Esophagus muscularis mucosa (tissue), 4 donors: Measurements from ENCODE around the gene VPS18. TPM values are rescaled to one million over a fixed set of nuclear protein-coding genes. Genes with fewer than 3 reads are reported as not detected.

Experiments used
- DNase-seq: peaks from one replicate; pipeline ENCODE4 v3.0.0-alpha.2; 2017; ENCODE audit errors: extremely low spot score
- H3K27ac ChIP-seq, 4 donors: fragments of 200-600 bp; sonication (generic); replicated peaks in 1 of 4; 1 replicate in 3 of 4; 2 replicates in 1 of 4; pipeline ENCODE4 v1.5.1; 2016 to 2019; ENCODE audit warnings: mild to moderate bottlenecking in 1 of 4
- H3K27me3 ChIP-seq, 4 donors: fragments of 200-600 bp; sonication (generic); one replicate each; pipeline versions ENCODE4 v1.5.1 to v1.6.0; 2016 to 2019
- H3K36me3 ChIP-seq, 4 donors: fragments of 200-600 bp; sonication (generic); one replicate each; pipeline ENCODE4 v1.5.1; 2016 to 2019
- H3K4me1 ChIP-seq, 4 donors: fragments of 200-600 bp; sonication (generic); one replicate each; pipeline ENCODE4 v1.5.1; 2016 to 2019
- H3K4me3 ChIP-seq, 4 donors: fragments of 200-600 bp; sonication (generic); 1 replicate in 2 of 4; 2 replicates in 2 of 4; pipeline ENCODE4 v1.5.1; 2016 to 2019; ENCODE audit warnings: mild to moderate bottlenecking in 4 of 4, moderate library complexity in 1 of 4
- H3K9me3 ChIP-seq, 4 donors: fragments of 200-600 bp; sonication (generic); 1 replicate in 3 of 4; 2 replicates in 1 of 4; pipeline ENCODE4 v1.5.1; 2016 to 2019
- EP300 ChIP-seq: sonication (generic); formaldehyde crosslinking; IDR thresholded peaks from one replicate; pipeline ENCODE4 v1.6.1; 2017; ENCODE audit warnings: antibody characterized with exemption
- POLR2A ChIP-seq: fragments of 450-650 bp; IDR thresholded peaks from one replicate; pipeline ENCODE4 v1.6.1; 2017; ENCODE audit warnings: antibody characterized with exemption, moderate library complexity, mild to moderate bottlenecking, low read depth
- POLR2AphosphoS5 ChIP-seq, 2 donors: sonication (generic); formaldehyde crosslinking; IDR thresholded peaks; one replicate each; pipeline ENCODE4 v1.6.1; 2017; ENCODE audit warnings: antibody characterized with exemption in 2 of 2
- WGBS: methylation state at CpG from one replicate; pipeline ENCODE4 v1.1.5; 2018; 5-methylcytosine and 5-hydroxymethylcytosine counted together
- intact Hi-C: fragments of 100-400 bp; cut with DNase I; formaldehyde crosslinking; loops from one replicate; pipeline ENCODE4 v1.15.1; 2023
- total RNA-seq, 4 donors: library from RNA; depleted of rRNA; stranded (reverse); fragments of >200 nt; gene quantifications; one replicate each; pipeline versions ENCODE4 v1.1.0 to v1.2.1, GENCODE V29; 2016
- TF ChIP-seq, protein P1 (sequence below), 3 experiments: fragments of 200-600 bp in 2 of 3; fragments of 450-650 bp in 1 of 3; sonication (generic) in 2 of 3; IDR thresholded peaks; one replicate each; pipeline ENCODE4 v1.5.1; 2017 to 2019; ENCODE audit warnings: antibody characterized with exemption in 3 of 3, mild to moderate bottlenecking in 2 of 3, moderate library complexity in 1 of 3

The VPS18 gene
- total RNA-seq, 4 donors from 2014 or later = 28.7 to 36.6 (median 32.2) TPM

DNA sequence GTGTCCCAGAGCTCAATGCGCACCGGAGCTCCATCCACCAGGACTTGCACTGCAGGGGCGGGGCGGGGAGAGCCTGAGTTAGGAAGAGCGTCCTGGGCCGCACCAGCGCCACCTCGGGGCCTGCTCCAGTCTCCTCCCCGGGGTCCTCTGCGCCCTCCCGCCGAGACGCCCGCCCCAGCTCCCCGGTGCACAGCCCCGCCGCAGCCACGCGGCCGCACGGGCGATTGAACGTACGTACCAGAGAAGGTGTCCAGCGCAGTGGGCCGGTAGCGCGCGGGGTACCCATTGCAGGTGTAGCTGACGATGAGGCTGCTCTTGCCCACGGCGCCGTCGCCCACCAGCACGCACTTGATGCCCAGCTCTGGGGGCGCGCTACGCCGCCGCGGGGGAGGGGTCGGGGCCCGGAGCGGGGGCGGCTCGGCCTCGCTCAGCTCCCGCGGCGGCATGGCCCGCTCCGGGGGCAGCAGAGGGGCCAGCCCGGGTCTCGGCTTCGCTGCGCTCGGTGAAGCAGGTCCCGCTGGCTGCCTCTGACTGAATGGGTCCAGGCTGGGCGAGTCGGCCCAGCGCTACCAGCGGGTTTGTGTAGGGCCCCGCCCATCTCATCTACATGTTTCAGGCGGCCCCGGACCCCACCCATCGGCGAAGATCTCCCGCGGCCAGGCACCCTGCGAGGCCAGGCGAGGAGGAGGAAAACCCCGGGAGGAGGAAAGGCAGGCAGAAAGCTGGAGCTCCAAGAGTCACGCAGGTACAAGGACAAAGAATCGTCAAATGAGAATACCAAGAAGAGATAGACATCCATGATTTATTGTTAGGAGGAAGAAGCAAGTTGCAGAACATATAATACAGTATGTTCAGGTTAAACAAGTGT lies 20.3 kb upstream of the VPS18 start, which contains the start of gene RHOV:
RHOV (minus strand) TSS at position 541 of the 868 bp plus-strand sequence; CDS start at position 446, 95 bp downstream.
- peaks cover 0 to 43% (median 9%) of the 10 kb centered on the region in 4 donors for H3K27me3 ChIP-seq
- TF ChIP-seq POLR2AphosphoS5 (IDR thresholded peaks at IDR 0.05) = no peak
- TF ChIP-seq, protein P1, sequence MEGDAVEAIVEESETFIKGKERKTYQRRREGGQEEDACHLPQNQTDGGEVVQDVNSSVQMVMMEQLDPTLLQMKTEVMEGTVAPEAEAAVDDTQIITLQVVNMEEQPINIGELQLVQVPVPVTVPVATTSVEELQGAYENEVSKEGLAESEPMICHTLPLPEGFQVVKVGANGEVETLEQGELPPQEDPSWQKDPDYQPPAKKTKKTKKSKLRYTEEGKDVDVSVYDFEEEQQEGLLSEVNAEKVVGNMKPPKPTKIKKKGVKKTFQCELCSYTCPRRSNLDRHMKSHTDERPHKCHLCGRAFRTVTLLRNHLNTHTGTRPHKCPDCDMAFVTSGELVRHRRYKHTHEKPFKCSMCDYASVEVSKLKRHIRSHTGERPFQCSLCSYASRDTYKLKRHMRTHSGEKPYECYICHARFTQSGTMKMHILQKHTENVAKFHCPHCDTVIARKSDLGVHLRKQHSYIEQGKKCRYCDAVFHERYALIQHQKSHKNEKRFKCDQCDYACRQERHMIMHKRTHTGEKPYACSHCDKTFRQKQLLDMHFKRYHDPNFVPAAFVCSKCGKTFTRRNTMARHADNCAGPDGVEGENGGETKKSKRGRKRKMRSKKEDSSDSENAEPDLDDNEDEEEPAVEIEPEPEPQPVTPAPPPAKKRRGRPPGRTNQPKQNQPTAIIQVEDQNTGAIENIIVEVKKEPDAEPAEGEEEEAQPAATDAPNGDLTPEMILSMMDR (IDR thresholded peaks at IDR 0.05) = peak in 1 of 3 experiments; percentile 16
- H3K9me3 ChIP-seq = no peaks in the 10 kb centered on the region
- H3K4me1 ChIP-seq = peaks cover 12 to 14% (median 14%) of the 10 kb centered on the region in 4 donors
- intact Hi-C loops = no loop called here
- no peaks in the 10 kb centered on the region for H3K36me3 ChIP-seq
- H3K4me3 ChIP-seq = peak within 1 kb of the TSS; percentile 57 to 69 (median 60)
- no peak for DNase-seq
- no peak within 1 kb of the TSS for H3K27ac ChIP-seq
- WGBS = under 1% methylated on average over 12 of the region's 74 CpGs

DNA sequence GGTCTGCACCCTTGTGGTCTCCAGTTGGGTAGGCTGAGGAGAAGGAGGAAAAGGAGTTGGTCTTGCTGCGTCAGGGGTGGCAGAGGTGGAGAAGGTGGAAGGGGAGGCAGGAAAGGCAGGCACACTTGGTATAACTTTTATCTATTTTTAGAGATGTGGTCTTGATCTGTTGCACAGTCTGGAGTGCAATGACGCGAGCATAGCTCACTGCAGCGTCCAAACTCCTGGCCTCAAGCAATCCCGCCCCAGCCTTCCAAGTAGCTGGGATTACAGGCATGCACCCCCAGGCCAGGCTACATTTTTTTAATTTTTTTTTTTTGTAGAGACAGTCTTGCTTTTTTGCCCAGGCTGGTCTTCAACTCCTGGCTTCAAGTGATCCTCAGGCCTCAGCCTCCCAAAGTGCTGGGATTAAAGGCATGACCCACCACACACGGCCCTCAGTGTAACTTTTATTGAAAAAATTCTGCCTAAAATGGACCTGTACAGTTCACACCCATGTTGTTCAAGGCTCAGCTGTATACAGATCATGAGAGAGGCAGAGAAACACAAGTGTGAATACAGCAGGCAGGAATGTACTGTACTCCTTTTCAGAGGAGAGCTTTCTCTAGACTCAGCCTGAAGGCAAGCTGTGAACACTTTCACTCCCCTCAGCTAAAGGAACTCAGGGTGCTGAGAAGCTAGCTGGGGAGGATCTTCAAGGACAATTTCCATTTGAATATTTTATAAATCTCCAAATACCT lies 18.1 kb upstream of the VPS18 start:
- Histone ChIP-seq H3K9me3 (no peaks in the 10 kb centered on the region), H3K27ac (no peak overlapping the region), H3K4me3 (no peak overlapping the region), H3K36me3 (no peaks in the 10 kb centered on the region), H3K4me1 (peaks cover 12 to 14% (median 14%) of the 10 kb centered on the region in 4 donors), H3K27me3 (peaks cover 0 to 30% (median 9%) of the 10 kb centered on the region in 4 donors)
- 95% methylated on average over 6 of the region's 6 CpGs for WGBS
- intact Hi-C loops = no loop called here
- TF ChIP-seq EP300 = no peak
- no peak for TF ChIP-seq POLR2AphosphoS5 (IDR thresholded peaks at IDR 0.05)
- TF ChIP-seq, protein P1 (IDR thresholded peaks at IDR 0.05) = no peak
- TF ChIP-seq POLR2A = no peak
- DNase-seq = no peak

DNA sequence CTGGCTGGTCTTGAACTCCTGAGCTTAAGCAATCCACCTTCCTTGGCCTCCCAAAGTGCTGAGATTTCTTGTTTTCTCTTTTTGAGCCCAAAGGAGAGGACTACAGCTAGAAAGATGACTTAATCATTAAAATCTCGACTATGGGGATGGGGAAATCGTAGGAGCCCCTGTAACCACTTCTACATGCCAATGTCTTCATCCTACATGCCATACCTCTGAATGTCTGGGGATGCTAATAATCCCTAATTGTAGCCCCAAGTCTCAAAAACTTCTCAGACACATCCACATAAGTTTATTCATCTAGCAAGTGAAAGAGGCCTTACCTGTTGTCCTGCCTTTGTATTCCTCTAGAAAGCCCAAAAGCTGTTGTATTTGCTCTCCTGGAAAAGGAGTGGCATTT lies 16.6 kb upstream of the VPS18 start:
- H3K4me1 ChIP-seq = peaks cover 12 to 14% (median 14%) of the 10 kb centered on the region in 4 donors
- no peak overlapping the region for H3K27ac ChIP-seq
- 67% methylated on average over 2 of the region's 2 CpGs for WGBS
- no peaks in the 10 kb centered on the region for H3K36me3 ChIP-seq
- intact Hi-C loops = no loop called here
- TF ChIP-seq POLR2AphosphoS5 (IDR thresholded peaks at IDR 0.05) (no peak), EP300 (no peak), POLR2A (no peak)
- TF ChIP-seq, protein P1 (IDR thresholded peaks at IDR 0.05) = no peak
- no peak overlapping the region for H3K4me3 ChIP-seq
- no peak for DNase-seq
- H3K27me3 ChIP-seq = peaks cover 0 to 16% (median 7%) of the 10 kb centered on the region in 4 donors
- H3K9me3 ChIP-seq = no peaks in the 10 kb centered on the region

DNA sequence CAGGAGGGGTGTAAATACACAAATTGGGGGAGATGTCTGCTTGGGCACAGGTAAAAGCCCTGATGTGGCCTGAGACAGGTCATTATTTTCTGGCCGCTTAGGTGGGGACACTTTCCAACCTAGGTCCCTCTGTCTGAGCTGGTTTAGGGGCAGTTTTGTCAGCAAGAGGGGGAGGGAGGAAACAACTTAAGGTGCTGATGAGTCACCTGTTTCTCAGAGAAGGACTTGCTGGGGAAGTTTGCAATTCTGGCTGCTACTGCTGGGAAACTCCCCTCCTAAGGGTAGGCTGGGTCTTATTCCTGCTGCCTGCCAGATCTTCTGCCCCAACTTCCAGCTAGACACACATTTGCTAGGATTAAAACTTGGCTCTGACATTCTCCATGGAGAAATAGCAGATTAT lies 15.5 kb upstream of the VPS18 start:
- no peak overlapping the region for H3K4me3 ChIP-seq
- H3K27me3 ChIP-seq = peaks cover 0 to 5% (median 2%) of the 10 kb centered on the region in 4 donors
- no peaks in the 10 kb centered on the region for H3K9me3 ChIP-seq
- H3K27ac ChIP-seq = no peak overlapping the region
- H3K4me1 ChIP-seq = peaks cover 6 to 7% (median 7%) of the 10 kb centered on the region in 4 donors
- TF ChIP-seq, protein P1 (IDR thresholded peaks at IDR 0.05) = no peak
- TF ChIP-seq EP300 (no peak), POLR2A (no peak), POLR2AphosphoS5 (IDR thresholded peaks at IDR 0.05) (no peak)
- intact Hi-C loops = no loop called here
- 80% methylated on average over 1 of the region's 1 CpG for WGBS
- no peaks in the 10 kb centered on the region for H3K36me3 ChIP-seq
- DNase-seq = no peak
